Transverse colon (tissue), 4 donors: ENCODE results near the gene CCRL2.

Experiments
- CTCF ChIP-seq, 5 experiments: fragments of 200-600 bp in 3 of 5; fragments of 450-650 bp in 2 of 5; sonication (generic) in 3 of 5; IDR thresholded peaks; 1 replicate in 2 of 5; 2 replicates in 3 of 5; pipeline ENCODE4 v1.5.1; 2016 to 2017; ENCODE audit warnings: antibody characterized with exemption in 5 of 5, inconsistent platforms in 3 of 5, mild to moderate bottlenecking in 2 of 5, moderate library complexity in 1 of 5
- POLR2A ChIP-seq: fragments of 450-650 bp; IDR thresholded peaks from one replicate; pipeline ENCODE4 v1.6.1; 2016; ENCODE audit warnings: antibody characterized with exemption, mild to moderate bottlenecking, moderate library complexity
- POLR2AphosphoS5 ChIP-seq, 3 donors: sonication (generic); formaldehyde crosslinking; IDR thresholded peaks; one replicate each; pipeline ENCODE4 v1.6.1; 2016; ENCODE audit warnings: antibody characterized with exemption in 3 of 3

GRCh38 chr3:46401579-46401978 is 5.5 kb upstream of the CCRL2 start:
- TF ChIP-seq POLR2A (no peak), CTCF (IDR thresholded peaks at IDR 0.05) (no peak), POLR2AphosphoS5 (IDR thresholded peaks at IDR 0.05) (no peak)
